HepG2 (cell line): ENCODE measurements around the gene CBX6. TPM values are rescaled to one million over a fixed set of nuclear protein-coding genes. Genes with fewer than 3 reads are reported as not detected.

Experiments
- CTCF ChIP-seq: sonication (generic); formaldehyde crosslinking; IDR thresholded peaks from 2 replicates; pipeline ENCODE4 v1.5.0; 2020; ENCODE audit warnings: mild to moderate bottlenecking, missing genetic modification reagents, moderate library complexity
- FOXA3 ChIP-seq: IDR thresholded peaks from 2 replicates; pipeline ENCODE4 v1.6.1; 2016; ENCODE audit warnings: missing genetic modification reagents, missing compliant biosample characterization
- MAX ChIP-seq: IDR thresholded peaks from 2 replicates; pipeline ENCODE4 v1.6.1; 2012; ENCODE audit warnings: inconsistent platforms
- MTA1 ChIP-seq: sonication (generic); formaldehyde crosslinking; IDR thresholded peaks from 2 replicates; pipeline ENCODE4 v1.4.0; 2020; ENCODE audit warnings: missing genetic modification reagents, mild to moderate bottlenecking, borderline replicate concordance
- NCOA1 ChIP-seq: sonication (generic); formaldehyde crosslinking; IDR thresholded peaks from 2 replicates; pipeline ENCODE4 v1.9.0; 2021; ENCODE audit warnings: missing genetic modification reagents
- NR1H2 ChIP-seq: sonication (generic); formaldehyde crosslinking; IDR thresholded peaks from 2 replicates; pipeline ENCODE4 v1.8.1; 2022; ENCODE audit warnings: low read depth, missing genetic modification reagents, borderline replicate concordance
- SOX5 ChIP-seq: IDR thresholded peaks from 2 replicates; pipeline ENCODE4 v1.6.1; 2016; ENCODE audit warnings: borderline replicate concordance
- ZBTB7A ChIP-seq: sonication (generic); formaldehyde crosslinking; IDR thresholded peaks from 2 replicates; pipeline ENCODE4 v1.8.0; 2022; ENCODE audit warnings: mild to moderate bottlenecking, missing genetic modification reagents
- ZFX ChIP-seq: sonication (generic); formaldehyde crosslinking; IDR thresholded peaks from 2 replicates; pipeline ENCODE4 v1.4.0; 2020; ENCODE audit warnings: mild to moderate bottlenecking, low read depth, missing genetic modification reagents, moderate library complexity
- ZNF383 ChIP-seq: sonication (generic); formaldehyde crosslinking; IDR thresholded peaks from 2 replicates; pipeline ENCODE4 v1.4.0; 2020; ENCODE audit warnings: missing genetic modification reagents, mild to moderate bottlenecking, borderline replicate concordance
- polyA plus RNA-seq, 8 experiments: library from polyadenylated mRNA; depleted of rRNA in 3 of 8; stranded (reverse) in 7 of 8; unstranded in 1 of 8; fragments of >200 nt; fragmentation: Illumina TruSeq in 4 of 8; extraction: Trizol in 4 of 8; gene quantifications; 2 replicates each; pipeline versions ENCODE4 v1.2.1 to v1.2.3, GENCODE V29; 2011 to 2016; ENCODE audit warnings: low read depth in 4 of 8, missing spikeins in 1 of 8, mixed read lengths in 1 of 8; ENCODE audit not compliant: insufficient read depth in 1 of 8
- total RNA-seq, 5 experiments: library from RNA; depleted of rRNA; stranded (reverse); fragments of >200 nt; fragmentation: Illumina TruSeq; extraction: Trizol; gene quantifications; 2 replicates each; pipeline ENCODE4 v1.2.3, GENCODE V29; 2016; ENCODE audit warnings: low read depth in 1 of 5
- TF ChIP-seq, protein P1 (sequence below): sonication (generic); formaldehyde crosslinking; IDR thresholded peaks from 2 replicates; pipeline ENCODE4 v1.4.0; 2020; ENCODE audit warnings: missing genetic modification reagents
- TF ChIP-seq, protein P2 (sequence below): sonication (generic); formaldehyde crosslinking; IDR thresholded peaks from 2 replicates; pipeline ENCODE4 v1.5.0; 2020; ENCODE audit warnings: mild to moderate bottlenecking, missing genetic modification reagents
- TF ChIP-seq, protein P3 (sequence below): sonication (generic); formaldehyde crosslinking; conservative IDR thresholded peaks from 2 replicates; pipeline ENCODE4 v1.4.0; 2020; ENCODE audit warnings: mild to moderate bottlenecking, missing genetic modification reagents, moderate library complexity
- TF ChIP-seq, protein P4 (sequence below): sonication (generic); formaldehyde crosslinking; IDR thresholded peaks from 2 replicates; pipeline ENCODE4 v1.4.0; 2020; ENCODE audit warnings: mild to moderate bottlenecking, missing genetic modification reagents

CBX6 gene
- total and polyA plus RNA-seq, 2 of the 13 experiments (the other 11 are each of a cell fraction or from before 2014, with no cell fraction given) = 1.7 to 6.5 TPM

GRCh38 chr22:38858492-38858891 is 13.5 kb downstream of the CBX6 start (continued):
- TF ChIP-seq, protein P1, sequence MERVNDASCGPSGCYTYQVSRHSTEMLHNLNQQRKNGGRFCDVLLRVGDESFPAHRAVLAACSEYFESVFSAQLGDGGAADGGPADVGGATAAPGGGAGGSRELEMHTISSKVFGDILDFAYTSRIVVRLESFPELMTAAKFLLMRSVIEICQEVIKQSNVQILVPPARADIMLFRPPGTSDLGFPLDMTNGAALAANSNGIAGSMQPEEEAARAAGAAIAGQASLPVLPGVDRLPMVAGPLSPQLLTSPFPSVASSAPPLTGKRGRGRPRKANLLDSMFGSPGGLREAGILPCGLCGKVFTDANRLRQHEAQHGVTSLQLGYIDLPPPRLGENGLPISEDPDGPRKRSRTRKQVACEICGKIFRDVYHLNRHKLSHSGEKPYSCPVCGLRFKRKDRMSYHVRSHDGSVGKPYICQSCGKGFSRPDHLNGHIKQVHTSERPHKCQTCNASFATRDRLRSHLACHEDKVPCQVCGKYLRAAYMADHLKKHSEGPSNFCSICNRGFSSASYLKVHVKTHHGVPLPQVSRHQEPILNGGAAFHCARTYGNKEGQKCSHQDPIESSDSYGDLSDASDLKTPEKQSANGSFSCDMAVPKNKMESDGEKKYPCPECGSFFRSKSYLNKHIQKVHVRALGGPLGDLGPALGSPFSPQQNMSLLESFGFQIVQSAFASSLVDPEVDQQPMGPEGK (CRISPR knock-in tag) = peak; percentile 61
- 0 out of 2 replicates have a peak, but pooled peaks have one; percentile 6 for TF ChIP-seq FOXA3 (CRISPR knock-in tag)
- TF ChIP-seq, protein P2, sequence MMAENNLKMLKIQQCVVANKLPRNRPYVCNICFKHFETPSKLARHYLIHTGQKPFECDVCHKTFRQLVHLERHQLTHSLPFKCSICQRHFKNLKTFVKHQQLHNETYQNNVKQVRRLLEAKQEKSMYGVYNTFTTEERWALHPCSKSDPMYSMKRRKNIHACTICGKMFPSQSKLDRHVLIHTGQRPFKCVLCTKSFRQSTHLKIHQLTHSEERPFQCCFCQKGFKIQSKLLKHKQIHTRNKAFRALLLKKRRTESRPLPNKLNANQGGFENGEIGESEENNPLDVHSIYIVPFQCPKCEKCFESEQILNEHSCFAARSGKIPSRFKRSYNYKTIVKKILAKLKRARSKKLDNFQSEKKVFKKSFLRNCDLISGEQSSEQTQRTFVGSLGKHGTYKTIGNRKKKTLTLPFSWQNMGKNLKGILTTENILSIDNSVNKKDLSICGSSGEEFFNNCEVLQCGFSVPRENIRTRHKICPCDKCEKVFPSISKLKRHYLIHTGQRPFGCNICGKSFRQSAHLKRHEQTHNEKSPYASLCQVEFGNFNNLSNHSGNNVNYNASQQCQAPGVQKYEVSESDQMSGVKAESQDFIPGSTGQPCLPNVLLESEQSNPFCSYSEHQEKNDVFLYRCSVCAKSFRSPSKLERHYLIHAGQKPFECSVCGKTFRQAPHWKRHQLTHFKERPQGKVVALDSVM (CRISPR knock-in tag) = peak; percentile 81
- TF ChIP-seq ZNF383 (CRISPR knock-in tag) = no peak
- TF ChIP-seq CTCF = peak; percentile 43
- peak; percentile 40; the same call in 1 of the 2 replicates for TF ChIP-seq MAX
- peak; percentile 17; the same call in 1 of the 2 replicates for TF ChIP-seq SOX5 (CRISPR knock-in tag)
- peak; percentile 72 for TF ChIP-seq ZFX
- TF ChIP-seq NCOA1 (CRISPR knock-in tag) = 0 out of 2 replicates have a peak, but pooled peaks have one; percentile 13
- TF ChIP-seq, protein P3, sequence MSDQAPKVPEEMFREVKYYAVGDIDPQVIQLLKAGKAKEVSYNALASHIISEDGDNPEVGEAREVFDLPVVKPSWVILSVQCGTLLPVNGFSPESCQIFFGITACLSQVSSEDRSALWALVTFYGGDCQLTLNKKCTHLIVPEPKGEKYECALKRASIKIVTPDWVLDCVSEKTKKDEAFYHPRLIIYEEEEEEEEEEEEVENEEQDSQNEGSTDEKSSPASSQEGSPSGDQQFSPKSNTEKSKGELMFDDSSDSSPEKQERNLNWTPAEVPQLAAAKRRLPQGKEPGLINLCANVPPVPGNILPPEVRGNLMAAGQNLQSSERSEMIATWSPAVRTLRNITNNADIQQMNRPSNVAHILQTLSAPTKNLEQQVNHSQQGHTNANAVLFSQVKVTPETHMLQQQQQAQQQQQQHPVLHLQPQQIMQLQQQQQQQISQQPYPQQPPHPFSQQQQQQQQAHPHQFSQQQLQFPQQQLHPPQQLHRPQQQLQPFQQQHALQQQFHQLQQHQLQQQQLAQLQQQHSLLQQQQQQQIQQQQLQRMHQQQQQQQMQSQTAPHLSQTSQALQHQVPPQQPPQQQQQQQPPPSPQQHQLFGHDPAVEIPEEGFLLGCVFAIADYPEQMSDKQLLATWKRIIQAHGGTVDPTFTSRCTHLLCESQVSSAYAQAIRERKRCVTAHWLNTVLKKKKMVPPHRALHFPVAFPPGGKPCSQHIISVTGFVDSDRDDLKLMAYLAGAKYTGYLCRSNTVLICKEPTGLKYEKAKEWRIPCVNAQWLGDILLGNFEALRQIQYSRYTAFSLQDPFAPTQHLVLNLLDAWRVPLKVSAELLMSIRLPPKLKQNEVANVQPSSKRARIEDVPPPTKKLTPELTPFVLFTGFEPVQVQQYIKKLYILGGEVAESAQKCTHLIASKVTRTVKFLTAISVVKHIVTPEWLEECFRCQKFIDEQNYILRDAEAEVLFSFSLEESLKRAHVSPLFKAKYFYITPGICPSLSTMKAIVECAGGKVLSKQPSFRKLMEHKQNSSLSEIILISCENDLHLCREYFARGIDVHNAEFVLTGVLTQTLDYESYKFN (CRISPR knock-in tag) = 0 out of 2 replicates have a peak, but pooled peaks have one; percentile 29
- 0 out of 2 replicates have a peak, but pooled peaks have one; percentile 11 for TF ChIP-seq ZBTB7A
- 0 out of 2 replicates have a peak, but pooled peaks have one; percentile 26 for TF ChIP-seq MTA1 (CRISPR knock-in tag)
- TF ChIP-seq, protein P4, sequence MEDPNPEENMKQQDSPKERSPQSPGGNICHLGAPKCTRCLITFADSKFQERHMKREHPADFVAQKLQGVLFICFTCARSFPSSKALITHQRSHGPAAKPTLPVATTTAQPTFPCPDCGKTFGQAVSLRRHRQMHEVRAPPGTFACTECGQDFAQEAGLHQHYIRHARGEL (CRISPR knock-in tag) = 0 out of 2 replicates have a peak, but pooled peaks have one; percentile 52
- no peak for TF ChIP-seq NR1H2 (CRISPR knock-in tag)
- TF ChIP-seq, all 625 proteins: peak for 19
